GM19193 (cell line): Measurements from ENCODE around the gene AGAP1.

Source experiments
- POLR2A ChIP-seq: IDR thresholded peaks from 4 replicates; pipeline ENCODE4 v1.6.1; 2011; ENCODE audit not compliant: insufficient read depth, insufficient read length; ENCODE audit errors: extremely low read depth

Gene AGAP1

GRCh38 chr2:235554936-235555335 lies 61.1 kb downstream of the AGAP1 start:
- TF ChIP-seq POLR2A: no peak

- TF ChIP-seq POLR2A: no peak
Observed at GRCh38 chr2:235555371-235555770, 61.5 kb downstream of the AGAP1 start.

GRCh38 chr2:235556086-235556485 lies 62.2 kb downstream of the AGAP1 start:
- TF ChIP-seq POLR2A: no peak

GRCh38 chr2:235556901-235557300 lies 63.1 kb downstream of the AGAP1 start:
- no peak for TF ChIP-seq POLR2A

GRCh38 chr2:235557903-235558302 lies 64.1 kb downstream of the AGAP1 start:
- no peak for TF ChIP-seq POLR2A

- no peak for TF ChIP-seq POLR2A
Observed at GRCh38 chr2:235558572-235558971, 64.7 kb downstream of the AGAP1 start.

- no peak for TF ChIP-seq POLR2A
Observed at GRCh38 chr2:235560345-235560744, 66.5 kb downstream of the AGAP1 start.

GRCh38 chr2:235561450-235561849 lies 67.6 kb downstream of the AGAP1 start:
- no peak for TF ChIP-seq POLR2A

- no peak for TF ChIP-seq POLR2A
Observed at GRCh38 chr2:235562065-235562747, 68.4 kb downstream of the AGAP1 start.

GRCh38 chr2:235563056-235563910 lies 69.4 kb downstream of the AGAP1 start:
- TF ChIP-seq POLR2A: no peak

- TF ChIP-seq POLR2A: no peak
Observed at GRCh38 chr2:235564066-235564465, 70.2 kb downstream of the AGAP1 start.

- TF ChIP-seq POLR2A: no peak
Observed at GRCh38 chr2:235564884-235565530, 71.2 kb downstream of the AGAP1 start.

GRCh38 chr2:235566415-235566814 lies 72.6 kb downstream of the AGAP1 start:
- TF ChIP-seq POLR2A: no peak

- TF ChIP-seq POLR2A: no peak
Observed at GRCh38 chr2:235566931-235567495, 73.2 kb downstream of the AGAP1 start.

GRCh38 chr2:235567842-235568241 lies 74.0 kb downstream of the AGAP1 start:
- no peak for TF ChIP-seq POLR2A

GRCh38 chr2:235568431-235568830 lies 74.6 kb downstream of the AGAP1 start:
- TF ChIP-seq POLR2A: no peak

- TF ChIP-seq POLR2A: no peak
Observed at GRCh38 chr2:235569837-235570236, 76.0 kb downstream of the AGAP1 start.
